SKM-1 treated with dmso at 0.1 percent for 144 hours (cell line): Measurements from ENCODE around the gene HSPA12A.

Experiments used
- DNase-seq: peaks from one replicate; lab custom pipeline; 2025; ENCODE audit not compliant: unreplicated experiment; lab: John Stamatoyannopoulos, UW

The HSPA12A gene

GRCh38 chr10:116744163-116744753 is 1.9 kb upstream of the HSPA12A start:
- no peak for DNase-seq

DNA sequence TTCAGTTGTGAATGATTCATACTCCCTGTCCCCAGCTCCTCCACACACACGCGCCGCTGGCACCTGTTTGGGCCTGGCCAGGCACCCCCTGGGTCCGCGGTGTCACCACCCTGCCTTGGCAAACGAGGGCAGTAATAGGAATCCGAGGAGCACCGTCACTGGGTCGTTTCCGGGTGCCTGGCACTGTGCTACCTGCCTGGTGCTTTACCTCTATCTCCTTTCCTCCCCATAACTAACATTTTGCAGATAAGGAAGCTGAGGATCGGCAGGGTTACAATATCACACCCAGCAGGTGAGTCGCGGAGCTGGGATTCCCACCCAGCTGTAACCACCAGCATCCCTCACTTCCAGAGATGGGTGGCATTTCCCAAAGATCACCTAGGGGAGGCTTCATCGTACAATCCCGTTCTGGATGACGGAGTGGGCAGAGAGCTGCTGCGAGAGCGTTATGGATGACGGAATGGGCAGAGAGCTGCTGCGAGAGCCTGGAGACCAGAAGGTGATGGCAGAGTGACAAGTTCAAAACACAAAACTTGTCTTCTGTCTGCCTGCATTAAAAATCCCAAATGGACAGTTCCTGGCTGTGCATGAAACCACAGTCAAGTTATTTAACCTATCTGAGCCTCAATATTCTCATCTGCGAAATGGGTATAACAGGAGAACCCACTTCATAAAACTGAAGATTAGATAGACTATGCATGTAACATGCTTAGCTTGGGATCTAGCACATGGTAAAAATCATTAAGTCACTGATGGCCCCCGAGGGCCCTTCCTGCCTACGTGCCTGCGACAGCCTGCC is 1.1 kb upstream of the HSPA12A start:
- DNase-seq = no peak

DNA sequence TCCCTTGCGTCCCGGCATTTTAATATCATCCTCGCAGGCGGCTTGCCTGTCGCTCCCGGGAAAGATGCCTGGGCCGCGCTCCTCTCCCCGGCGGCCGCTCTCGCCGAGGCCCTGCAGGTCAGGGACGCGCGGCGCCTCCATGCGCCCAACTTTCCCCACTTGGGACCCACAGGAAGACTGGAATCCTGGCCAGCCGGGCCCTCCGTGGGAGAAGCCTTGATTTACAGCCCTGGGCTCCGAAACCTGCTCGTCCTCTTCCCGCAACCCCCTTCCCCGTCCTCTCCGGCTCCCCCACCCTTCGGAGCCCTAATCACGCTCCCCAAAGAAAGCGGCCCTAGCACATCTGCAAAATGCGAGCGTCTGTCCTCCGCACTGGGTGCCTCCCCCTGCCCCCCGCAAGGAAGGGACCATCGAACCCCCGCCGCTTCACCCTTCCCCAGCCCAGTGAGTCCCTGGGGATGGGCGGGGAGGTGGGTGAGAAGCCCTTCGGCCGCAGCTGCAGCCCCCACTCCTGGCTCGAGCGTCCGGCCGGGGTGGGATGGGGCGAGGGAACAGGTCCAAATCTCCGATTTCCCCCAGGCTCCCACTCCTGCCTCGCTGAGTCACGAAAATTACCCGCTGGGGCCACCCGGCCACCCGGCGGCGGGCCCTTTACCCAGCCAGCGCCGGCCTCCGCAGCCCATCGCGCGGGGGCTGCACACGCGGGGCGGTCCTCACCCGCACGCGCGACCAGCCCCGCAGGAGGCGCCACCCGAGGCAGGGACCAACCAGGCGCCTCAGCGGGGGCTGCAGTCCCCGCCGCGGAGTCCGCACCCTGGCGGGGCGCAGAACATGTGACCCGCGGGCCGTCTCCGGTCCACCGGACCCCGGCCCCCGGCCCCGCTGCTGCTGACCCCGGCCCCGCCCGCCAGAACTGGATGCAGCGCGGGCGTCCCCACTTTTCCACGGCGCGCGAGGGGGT is 695 bp downstream of the HSPA12A start:
- DNase-seq = no peak

- no peak for DNase-seq
Measured at GRCh38 chr10:116740971-116741370, 1.4 kb downstream of the HSPA12A start.

DNA sequence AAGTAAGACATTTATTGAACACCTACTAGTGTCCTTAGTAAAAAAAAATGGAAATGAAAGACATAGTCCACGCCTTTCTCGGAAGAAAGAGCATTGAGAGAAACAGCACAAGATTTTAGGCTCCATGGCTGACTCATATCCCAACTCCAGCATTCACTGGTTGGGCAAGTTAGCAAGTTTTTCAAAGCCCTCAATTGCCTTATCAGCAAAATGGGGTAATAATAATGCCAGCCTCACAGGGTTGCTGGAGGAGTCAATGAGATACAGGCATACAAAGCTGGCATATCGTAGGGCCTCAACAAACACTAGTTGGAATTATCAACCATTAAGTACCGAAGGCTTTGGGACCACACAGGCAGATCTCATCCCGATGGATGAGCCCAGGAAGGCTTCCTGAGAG is 4.0 kb downstream of the HSPA12A start:
- no peak for DNase-seq

- DNase-seq = no peak
Measured at GRCh38 chr10:116737627-116738327, 4.6 kb downstream of the HSPA12A start.

- DNase-seq = no peak
Measured at GRCh38 chr10:116733566-116733965, 8.8 kb downstream of the HSPA12A start.

GRCh38 chr10:116732573-116732972 is 9.8 kb downstream of the HSPA12A start:
- no peak for DNase-seq

DNA sequence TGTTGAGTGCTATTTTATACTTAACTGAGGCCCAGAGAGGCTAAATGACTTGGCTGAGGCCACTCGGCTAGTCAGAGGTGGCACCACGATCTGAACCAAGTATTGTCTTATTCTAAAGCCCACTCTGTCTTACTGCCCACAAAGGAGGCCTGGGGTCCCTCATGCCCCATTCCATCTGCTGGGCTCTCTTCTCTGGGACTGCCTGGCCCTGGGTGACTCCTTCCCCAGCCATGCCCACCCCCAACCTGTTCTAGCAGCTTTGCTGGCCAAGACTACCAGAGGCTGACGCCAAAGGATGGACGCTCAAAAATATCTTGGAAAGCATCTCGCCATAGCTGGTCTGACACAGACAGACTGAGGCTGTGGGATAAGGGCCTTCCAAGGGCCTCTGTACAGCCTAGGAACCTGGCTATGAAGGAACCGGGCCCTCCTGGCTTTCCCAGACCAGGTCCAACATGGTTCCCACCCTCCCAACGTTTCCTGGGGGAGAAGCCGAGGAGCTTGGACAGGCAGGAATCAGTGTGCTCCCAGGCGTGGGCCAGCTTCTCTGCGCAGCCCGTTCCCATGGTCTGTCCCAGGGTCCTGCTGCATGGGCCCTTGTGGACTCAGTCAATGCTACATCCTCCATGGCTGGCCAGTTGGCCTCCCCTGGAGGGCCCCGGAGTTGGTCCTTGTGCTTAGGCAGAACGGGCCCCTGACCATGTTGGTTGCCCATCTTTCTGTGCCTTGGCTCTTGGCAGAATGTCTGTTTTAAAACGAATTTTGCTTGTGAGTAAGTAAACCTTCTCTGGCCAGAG is 11.7 kb downstream of the HSPA12A start:
- DNase-seq = no peak

- DNase-seq = no peak
Measured at GRCh38 chr10:116729243-116729642, 13.1 kb downstream of the HSPA12A start.

DNA sequence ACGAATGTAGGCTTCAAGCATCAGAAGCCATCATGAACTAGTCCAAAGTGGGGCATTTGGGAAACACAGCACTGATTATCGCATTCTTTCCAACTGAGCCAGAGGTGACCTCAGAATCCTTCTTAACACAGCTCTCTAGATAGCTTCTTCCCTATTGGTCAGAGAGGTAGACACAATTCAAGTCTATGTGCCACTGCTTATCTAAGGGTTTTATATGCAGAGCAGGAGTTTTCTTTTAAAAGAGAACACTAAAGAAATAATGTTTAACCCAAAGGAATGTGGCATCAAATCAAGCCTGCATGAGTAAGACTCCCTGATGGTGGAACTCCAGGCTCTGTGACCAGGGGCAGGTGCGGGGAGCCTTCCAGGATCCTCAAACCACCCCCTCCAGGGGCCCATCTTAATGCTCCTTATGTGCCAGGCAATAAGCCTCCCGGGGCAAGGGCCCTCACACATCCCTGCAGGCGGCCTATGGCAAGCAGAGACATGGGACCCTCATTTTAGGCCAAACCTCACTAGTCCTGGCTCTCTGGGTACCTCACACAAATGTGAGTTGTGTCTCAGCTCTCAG is 13.8 kb downstream of the HSPA12A start:
- DNase-seq = no peak

DNA sequence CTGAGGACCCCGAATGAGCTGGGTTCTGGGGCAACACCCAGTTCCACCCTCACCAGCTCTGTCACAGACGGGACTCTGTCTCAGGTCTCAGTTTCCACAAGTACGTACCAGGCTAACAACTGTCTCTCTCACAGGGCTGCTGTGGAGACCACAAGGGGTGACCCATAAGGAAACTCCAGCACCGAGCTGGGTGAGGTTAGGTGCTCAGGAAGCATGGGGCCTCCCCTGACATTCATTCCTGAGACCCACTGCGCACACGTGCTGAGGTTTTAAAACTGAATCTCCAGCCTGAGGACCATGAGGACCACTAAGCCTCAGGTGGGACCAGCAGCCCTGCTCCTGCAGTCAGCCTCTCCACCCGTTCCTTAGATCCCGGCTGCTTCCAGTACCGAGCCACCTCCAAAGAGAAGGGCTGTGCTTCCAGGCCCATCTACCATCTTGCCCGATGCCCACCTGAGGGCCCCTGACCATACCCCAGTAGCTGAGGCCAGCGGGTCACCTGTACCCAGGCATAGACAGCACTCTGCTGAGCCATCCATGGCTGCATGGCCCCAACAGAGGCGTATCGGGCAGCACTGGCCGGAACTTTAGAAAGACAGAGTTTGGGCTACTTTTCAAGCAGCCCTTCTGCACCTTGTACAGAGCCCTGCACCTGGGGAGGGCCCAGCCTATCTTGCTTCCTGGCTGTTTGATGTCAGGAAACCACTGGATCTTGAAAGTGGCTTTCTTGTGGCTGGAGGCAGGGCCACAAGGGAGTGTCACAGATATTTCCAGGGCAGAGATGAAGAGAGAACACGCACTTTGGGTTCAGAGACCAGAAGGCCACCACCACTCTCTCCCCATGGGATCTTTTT is 18.7 kb downstream of the HSPA12A start:
- DNase-seq = no peak

DNA sequence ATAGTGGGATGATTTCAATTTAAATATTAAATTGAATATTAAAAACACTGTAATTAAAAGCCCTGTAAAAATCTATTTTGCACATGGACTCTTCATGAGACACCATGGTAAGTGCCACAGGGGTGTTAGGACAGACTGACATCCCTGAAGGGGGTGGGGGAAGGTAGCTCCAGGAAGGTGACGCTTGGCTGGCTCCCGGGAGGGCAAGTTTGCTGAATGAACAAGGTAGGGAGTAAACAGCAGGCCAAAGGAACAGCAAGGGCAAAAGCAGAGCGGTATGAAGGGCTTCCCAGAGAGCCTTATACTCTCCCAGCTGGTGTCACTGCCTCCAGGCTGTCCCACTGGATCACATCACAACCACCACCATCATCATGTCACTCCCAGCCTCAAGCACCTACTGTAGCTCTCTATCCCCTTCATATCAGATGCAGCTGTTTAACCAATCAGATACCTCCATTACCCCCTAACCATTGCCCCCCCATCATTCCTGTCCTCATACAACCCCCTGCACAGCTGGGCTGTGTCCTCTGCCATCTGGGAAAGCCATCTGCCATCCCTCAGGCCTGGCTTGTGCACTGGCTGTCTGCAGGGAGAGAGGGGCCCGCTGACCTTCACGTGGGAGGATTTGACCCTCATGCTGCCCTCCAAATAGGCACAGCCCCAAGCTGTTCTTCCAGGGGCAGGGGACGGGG is 19.5 kb downstream of the HSPA12A start:
- DNase-seq = no peak

- no peak for DNase-seq
Measured at GRCh38 chr10:116721547-116722392, 20.6 kb downstream of the HSPA12A start.

GRCh38 chr10:116720668-116721546 is 21.5 kb downstream of the HSPA12A start:
- DNase-seq = no peak

- DNase-seq = no peak
Measured at GRCh38 chr10:116720241-116720643, 22.1 kb downstream of the HSPA12A start.
